A549 (cell line): ENCODE results near the gene TRPM5.

Experiments
- CTCF ChIP-seq: fragments of >200 bp; sonication (Bioruptor Twin); formaldehyde crosslinking; IDR thresholded peaks from 3 replicates; pipeline ENCODE4 v1.5.1; 2016
- KDM1A ChIP-seq: fragments of 200-600 bp; sonication (generic); IDR thresholded peaks from 2 replicates; pipeline ENCODE4 v1.6.1; 2016; ENCODE audit warnings: low read depth, mild to moderate bottlenecking
- MAZ ChIP-seq: fragments of 150-350 bp; IDR thresholded peaks from 2 replicates; pipeline ENCODE4 v1.6.1; 2014; ENCODE audit warnings: antibody characterized with exemption, low read depth, low read length, borderline replicate concordance
- NFE2L2 ChIP-seq: fragments of 150-350 bp; conservative IDR thresholded peaks from 2 replicates; pipeline ENCODE4 v1.6.1; 2014; ENCODE audit warnings: low read length
- NR3C1 ChIP-seq: fragments of >200 bp; sonication (Bioruptor Twin); formaldehyde crosslinking; IDR thresholded peaks from 3 replicates; pipeline ENCODE4 v1.6.1; 2017
- PBX3 ChIP-seq: IDR thresholded peaks from 2 replicates; pipeline ENCODE4 v1.6.1; 2012
- POLR2A ChIP-seq: IDR thresholded peaks from 2 replicates; pipeline ENCODE4 v1.6.1; 2012; ENCODE audit warnings: mild to moderate bottlenecking, low read length

- TF ChIP-seq CTCF (no peak), PBX3 (no peak), KDM1A (no peak), MAZ (no peak), POLR2A (no peak), NFE2L2 (no peak), NR3C1 (no peak)
Observed at GRCh38 chr11:2472428-2473186, 28.3 kb upstream of the TRPM5 start.
